ENCODE results near the gene ZNF268. TPM values are rescaled to one million over a fixed set of nuclear protein-coding genes. Genes with fewer than 3 reads are reported as not detected.

ZNF268 gene
- total and polyA plus RNA-seq, 4 donors, result 4.8 to 23.0 (median 10.7) TPM

GRCh38 chr12:133203344-133204263 is 22.3 kb downstream of the ZNF268 start:
- Histone ChIP-seq H3K36me3 (ENCODE audit: control insufficient read depth in 4 of 4, insufficient read depth in 3 of 4, low read depth in 1 of 4, low read length in 3 of 4) (peaks cover 3 to 35% (median 32%) of the 10 kb centered on the region in 4 donors), H3K4me3 (ENCODE audit: low read depth in 1 of 3, low read length in 3 of 3) (peak overlapping the region in 2 of 3 donors; percentile 62 to 87)
- 98% methylated on average over 7 of the region's 7 CpGs for WGBS

GRCh38 chr12:133204264-133204603 is 22.9 kb downstream of the ZNF268 start:
- TF ChIP-seq FOXA2 (IDR thresholded peaks at IDR 0.05) (no peak), SP1 (IDR thresholded peaks at IDR 0.05) (no peak), CTCF (IDR thresholded peaks at IDR 0.05; ENCODE audit: low read depth, low read length, missing input control) (no peak), RAD21 (IDR thresholded peaks at IDR 0.05) (no peak), GABPA (IDR thresholded peaks at IDR 0.05 in 1 of 2, conservative IDR thresholded peaks at IDR 0.05 in 1 of 2) (no peak), ZBTB33 (IDR thresholded peaks at IDR 0.05) (no peak), TAF1 (conservative IDR thresholded peaks at IDR 0.05) (no peak), EGR1 (IDR thresholded peaks at IDR 0.05; ENCODE audit: low read depth in 2 of 2) (no peak), YY1 (IDR thresholded peaks at IDR 0.05) (no peak), FOXA1 (IDR thresholded peaks at IDR 0.05) (no peak), REST (IDR thresholded peaks at IDR 0.05) (no peak), MAX (IDR thresholded peaks at IDR 0.05) (no peak), ATF3 (IDR thresholded peaks at IDR 0.05) (no peak), NR2F2 (IDR thresholded peaks at IDR 0.05) (no peak), HNF4A (conservative IDR thresholded peaks at IDR 0.05) (no peak), JUND (IDR thresholded peaks at IDR 0.05) (no peak)
- H3K9me3 ChIP-seq (ENCODE audit: control insufficient read depth in 4 of 4, low read length in 3 of 4), result peaks cover 51 to 87% (median 74%) of the 10 kb centered on the region in 4 donors
- no peaks in the 10 kb centered on the region for H3K27me3 ChIP-seq (ENCODE audit: control insufficient read depth in 4 of 4, insufficient read depth in 4 of 4, low read length in 3 of 4)
- H3K4me1 ChIP-seq (ENCODE audit: control insufficient read depth in 4 of 4, insufficient read depth in 4 of 4, low read length in 3 of 4), result no peaks in the 10 kb centered on the region
- no peak for DNase-seq (ENCODE audit: low spot score)
- H3K4me3 ChIP-seq (ENCODE audit: low read depth in 1 of 3, low read length in 3 of 3), result peak overlapping the region in 2 of 3 donors; percentile 62 to 87
- peaks cover 3 to 35% (median 32%) of the 10 kb centered on the region in 4 donors for H3K36me3 ChIP-seq (ENCODE audit: control insufficient read depth in 4 of 4, insufficient read depth in 3 of 4, low read depth in 1 of 4, low read length in 3 of 4)
- 99% methylated on average over 1 of the region's 1 CpG for WGBS
- H3K27ac ChIP-seq (ENCODE audit: low read depth in 1 of 2, low read length in 2 of 2), result no peak overlapping the region
- no peak overlapping the region for H3K9ac ChIP-seq (ENCODE audit: low read depth in 1 of 2, low read length in 2 of 2)

More at GRCh38 chr12:133203344-133204263, 22.3 kb downstream of the ZNF268 start:
- Histone ChIP-seq H3K9me3 (ENCODE audit: control insufficient read depth in 4 of 4, low read length in 3 of 4) (peaks cover 45 to 83% (median 70%) of the 10 kb centered on the region in 4 donors), H3K27me3 (ENCODE audit: control insufficient read depth in 4 of 4, insufficient read depth in 4 of 4, low read length in 3 of 4) (no peaks in the 10 kb centered on the region), H3K27ac (ENCODE audit: low read depth in 1 of 2, low read length in 2 of 2) (no peak overlapping the region), H3K4me1 (ENCODE audit: control insufficient read depth in 4 of 4, insufficient read depth in 4 of 4, low read length in 3 of 4) (no peaks in the 10 kb centered on the region), H3K9ac (ENCODE audit: low read depth in 1 of 2, low read length in 2 of 2) (no peak overlapping the region)
- DNase-seq (ENCODE audit: low spot score), result no peak
- no peak for TF ChIP-seq FOXA1 (IDR thresholded peaks at IDR 0.05)
- peak; percentile 25 for TF ChIP-seq ZBTB33 (IDR thresholded peaks at IDR 0.05)

All from liver (tissue), 9 donors.